ENCODE data around the gene ACOX3. TPM values are rescaled to one million over a fixed set of nuclear protein-coding genes. Genes with fewer than 3 reads are reported as not detected.
"Not testable (repeated sequence)": the region's sequence is repeated elsewhere in the genome, so short reads cannot be mapped to it uniquely, and the experiment has no call there.

ACOX3 gene
- polyA plus RNA-seq, 3 donors = 12.7 to 14.6 (median 13.7) TPM

DNA sequence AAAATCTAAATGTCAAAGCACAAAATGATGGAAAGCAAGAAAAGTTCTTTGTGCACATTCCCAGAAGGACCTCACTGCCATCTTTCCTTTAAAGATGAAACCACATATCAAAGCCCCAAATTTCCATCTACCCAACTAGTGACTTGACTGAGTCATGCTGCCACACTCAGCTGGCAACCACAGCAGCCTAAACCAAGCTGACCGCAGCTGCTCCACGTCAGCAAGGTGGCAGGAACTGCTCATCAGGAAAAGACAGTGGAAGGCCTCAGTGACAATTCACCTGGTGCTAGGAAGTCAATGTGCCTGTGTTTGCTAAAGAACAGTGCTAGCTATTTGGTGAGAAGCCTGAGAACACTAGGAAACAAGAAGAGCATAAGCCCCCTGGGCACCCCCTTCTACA is 26.1 kb downstream of the ACOX3 start:
- 82 to 96% (median 87%) methylated on average over 2 of the region's 2 CpGs for WGBS, 3 donors
- no peak overlapping the region for H3K27ac ChIP-seq (ENCODE audit: low read depth, low read length)

- H3K27ac ChIP-seq (ENCODE audit: low read depth, low read length) = no peak overlapping the region
- 87 to 96% (median 93%) methylated on average over 5 of the region's 5 CpGs for WGBS, 3 donors
Measured at GRCh38 chr4:8412288-8412687, 28.2 kb downstream of the ACOX3 start.

DNA sequence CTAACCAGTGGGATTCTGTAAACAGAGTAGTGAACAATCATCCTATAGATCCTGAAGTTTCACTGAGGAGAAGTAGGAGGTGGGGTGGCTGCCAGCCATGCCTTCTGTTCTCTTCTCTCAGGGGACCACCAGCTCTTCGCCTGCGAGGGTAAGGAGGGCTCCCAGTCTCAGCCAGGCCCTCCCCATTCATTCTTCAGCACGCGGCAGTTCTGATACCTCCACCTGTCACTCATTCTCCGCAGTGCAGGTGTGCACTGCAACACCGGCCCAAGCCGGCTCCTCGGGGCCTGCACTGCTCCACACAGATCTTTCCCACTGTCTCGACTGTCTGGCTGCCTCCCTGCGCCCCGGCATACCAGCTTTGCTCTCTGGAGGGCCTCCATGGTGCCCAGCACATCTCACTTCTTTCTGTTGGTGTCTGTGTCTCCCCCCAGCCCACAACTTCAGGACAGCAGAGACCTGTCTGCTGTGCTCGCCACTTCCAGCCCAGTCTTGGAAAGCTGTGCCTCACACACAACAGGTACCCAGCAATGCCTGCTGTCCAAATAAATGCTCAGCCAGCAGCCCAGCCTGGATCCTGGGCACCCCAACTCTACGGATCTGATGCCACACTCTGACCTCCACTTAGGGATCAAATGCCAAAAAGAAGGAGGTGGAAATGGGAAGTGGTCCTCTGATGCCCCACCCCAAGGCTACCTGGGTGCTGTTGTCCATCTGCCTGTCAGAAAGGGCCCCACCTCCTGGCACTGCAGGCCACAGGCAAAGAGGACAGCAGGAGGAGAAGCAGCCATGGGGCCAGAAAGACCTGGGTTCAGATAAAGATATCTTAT is 29.0 kb downstream of the ACOX3 start:
- H3K27ac ChIP-seq (ENCODE audit: low read depth, low read length) = no peak overlapping the region
- WGBS, 3 donors = 86 to 93% (median 89%) methylated on average over 13 of the region's 13 CpGs

DNA sequence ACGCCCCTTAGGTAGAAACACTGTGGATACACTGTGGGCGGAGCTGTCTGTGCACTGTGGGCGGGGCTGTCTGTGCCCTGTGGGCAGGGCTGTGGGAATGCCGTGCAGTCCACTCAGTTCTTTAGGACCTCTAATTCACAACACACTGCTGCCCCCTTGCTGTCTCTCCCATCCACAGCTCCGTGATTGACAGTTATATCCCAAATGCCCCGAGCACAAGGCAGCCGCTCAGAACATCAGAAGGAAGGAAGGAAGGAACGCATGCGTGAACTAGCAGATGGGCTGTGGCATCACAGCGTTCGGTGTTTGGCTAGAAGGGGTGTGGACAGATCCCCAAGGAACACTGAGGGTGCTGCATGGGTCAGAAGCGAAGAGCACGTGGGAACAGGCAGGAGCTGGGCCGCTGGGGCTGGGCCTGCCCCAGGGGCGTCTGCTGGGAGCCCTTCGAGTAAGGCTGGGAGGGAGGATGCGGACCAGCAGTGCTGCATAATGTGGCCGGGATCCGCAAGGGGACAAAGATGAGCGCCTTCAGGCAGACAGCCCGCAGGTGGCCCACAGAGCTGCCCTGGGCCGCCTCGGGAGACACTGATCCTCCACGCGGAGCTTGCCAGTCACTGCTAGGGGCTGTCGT is 29.8 kb downstream of the ACOX3 start:
- H3K27ac ChIP-seq (ENCODE audit: low read depth, low read length) = no peak overlapping the region

GRCh38 chr4:8410066-8410625 is 30.4 kb downstream of the ACOX3 start:
- 82 to 85% (median 83%) methylated on average over 9 of the region's 9 CpGs for WGBS, 3 donors

More for the DNA sequence above, 29.8 kb downstream of the ACOX3 start:
- 71 to 81% (median 75%) methylated on average over 24 to 26 of the region's 26 CpGs for WGBS, 3 donors

GRCh38 chr4:8409264-8410065 is 31.1 kb downstream of the ACOX3 start:
- no peak overlapping the region for H3K27ac ChIP-seq (ENCODE audit: low read depth, low read length)

More at GRCh38 chr4:8410066-8410625, 30.4 kb downstream of the ACOX3 start:
- no peak overlapping the region for H3K27ac ChIP-seq (ENCODE audit: low read depth, low read length)

DNA sequence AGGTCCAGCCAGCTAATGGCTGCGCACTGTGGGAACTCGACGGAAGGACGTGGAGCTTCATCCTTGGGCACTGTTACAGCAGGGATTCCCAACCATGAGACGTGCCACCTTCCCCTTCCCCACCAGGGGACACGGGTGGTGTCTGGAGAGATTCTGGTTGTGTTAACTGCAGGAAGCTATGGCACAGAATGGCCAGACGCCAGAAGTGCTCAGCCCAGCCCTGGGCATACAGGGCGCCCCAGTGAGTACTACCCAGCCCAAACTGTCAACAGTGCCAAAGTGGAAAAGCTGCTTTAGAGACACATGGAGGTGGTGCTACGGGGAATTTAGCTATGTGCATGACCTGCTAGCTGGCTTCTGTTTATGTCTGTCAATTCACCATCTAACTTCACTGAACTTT is 32.8 kb downstream of the ACOX3 start:
- no peak overlapping the region for H3K27ac ChIP-seq (ENCODE audit: low read depth, low read length)
- WGBS, 3 donors = 90 to 96% (median 94%) methylated on average over 9 of the region's 9 CpGs

More at GRCh38 chr4:8409264-8410065, 31.1 kb downstream of the ACOX3 start:
- 73 to 86% (median 76%) methylated on average over 17 of the region's 17 CpGs for WGBS, 3 donors

DNA sequence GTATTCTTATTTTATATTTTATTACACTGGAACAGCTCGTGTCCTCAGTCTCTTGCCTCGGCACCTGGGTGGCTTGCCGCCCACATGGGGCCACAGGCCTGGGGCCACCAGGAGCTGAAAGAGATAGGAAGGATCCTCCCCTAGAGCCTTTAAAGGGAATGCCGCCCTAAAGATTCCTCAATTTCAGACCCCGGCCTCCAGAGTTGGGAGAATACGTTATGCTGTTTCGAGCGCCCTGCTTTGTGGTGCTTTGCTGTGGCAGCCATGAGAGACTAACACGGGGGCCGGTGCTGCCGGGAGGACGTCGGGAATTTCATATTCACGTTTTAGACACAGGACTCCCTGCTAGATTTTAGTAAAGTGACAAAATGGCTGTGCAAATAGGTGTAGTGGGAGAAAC is 33.2 kb downstream of the ACOX3 start:
- no peak overlapping the region for H3K27ac ChIP-seq (ENCODE audit: low read depth, low read length)
- 96 to 99% (median 97%) methylated on average over 13 to 14 of the region's 14 CpGs for WGBS, 3 donors

DNA sequence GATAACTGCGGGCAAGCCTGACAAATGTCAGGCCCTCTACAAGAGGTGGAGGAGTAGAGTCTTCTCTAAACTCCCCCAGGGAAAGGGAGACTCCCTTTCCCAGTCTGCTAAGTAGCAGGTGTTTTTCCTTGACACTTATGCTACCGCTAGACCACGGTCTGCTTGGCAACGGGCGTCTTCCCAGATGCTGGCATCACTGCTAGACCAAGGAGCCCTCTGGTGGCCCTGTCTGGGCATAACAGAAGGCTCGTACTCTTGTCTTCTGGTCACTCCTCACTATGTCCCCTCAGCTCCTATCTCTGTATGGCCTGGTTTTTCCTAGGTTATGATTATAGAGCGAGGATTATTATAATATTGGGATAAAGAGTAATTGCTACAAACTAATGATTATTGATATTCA is 33.6 kb downstream of the ACOX3 start:
- H3K27ac ChIP-seq (ENCODE audit: low read depth, low read length) = not testable (repeated sequence)
- WGBS, 3 donors = 60 to 76% (median 73%) methylated on average over 6 to 7 of the region's 7 CpGs

- H3K27ac ChIP-seq (ENCODE audit: low read depth, low read length) = no peak overlapping the region
- 87 to 90% (median 88%) methylated on average over 9 of the region's 9 CpGs for WGBS, 3 donors
Measured at GRCh38 chr4:8405516-8405875, 35.0 kb downstream of the ACOX3 start.

- no peak overlapping the region for H3K27ac ChIP-seq (ENCODE audit: low read depth, low read length)
- WGBS, 3 donors = 81 to 88% (median 83%) methylated on average over 14 of the region's 14 CpGs
Measured at GRCh38 chr4:8404791-8405515, 35.6 kb downstream of the ACOX3 start.

- H3K27ac ChIP-seq (ENCODE audit: low read depth, low read length) = no peak overlapping the region
- 71 to 95% (median 77%) methylated on average over 13 of the region's 13 CpGs for WGBS, 3 donors
Measured at GRCh38 chr4:8403976-8404375, 36.5 kb downstream of the ACOX3 start.

GRCh38 chr4:8403173-8403753 is 37.3 kb downstream of the ACOX3 start:
- WGBS, 3 donors = 37 to 46% (median 45%) methylated on average over 12 of the region's 12 CpGs
- no peak overlapping the region for H3K27ac ChIP-seq (ENCODE audit: low read depth, low read length)

- 39 to 74% (median 44%) methylated on average over 14 of the region's 14 CpGs for WGBS, 3 donors
- H3K27ac ChIP-seq (ENCODE audit: low read depth, low read length) = no peak overlapping the region
Measured at GRCh38 chr4:8402640-8403039, 37.9 kb downstream of the ACOX3 start.

DNA sequence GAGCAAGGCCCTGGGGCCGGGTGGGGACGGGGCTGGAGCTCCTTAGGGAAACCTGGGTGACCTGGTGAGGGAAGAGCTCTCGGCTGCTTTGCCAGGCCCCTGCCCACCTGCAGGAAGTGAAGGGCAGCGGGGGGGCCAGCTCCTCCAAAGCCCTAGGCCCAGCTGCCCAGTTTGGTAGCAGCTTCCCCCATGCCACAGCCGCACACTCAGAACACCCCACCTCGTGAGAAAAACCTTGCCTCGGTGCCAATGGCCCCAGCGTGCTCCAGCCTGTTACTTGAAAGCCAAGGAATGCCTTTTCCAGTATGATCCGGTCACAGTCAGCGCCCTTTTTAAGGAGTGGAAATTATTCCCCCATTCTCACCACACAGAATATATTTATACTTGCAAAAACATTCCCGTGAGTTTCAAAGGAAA is 38.3 kb downstream of the ACOX3 start:
- WGBS, 3 donors = 52 to 86% (median 56%) methylated on average over 11 of the region's 11 CpGs
- no peak overlapping the region for H3K27ac ChIP-seq (ENCODE audit: low read depth, low read length)

DNA sequence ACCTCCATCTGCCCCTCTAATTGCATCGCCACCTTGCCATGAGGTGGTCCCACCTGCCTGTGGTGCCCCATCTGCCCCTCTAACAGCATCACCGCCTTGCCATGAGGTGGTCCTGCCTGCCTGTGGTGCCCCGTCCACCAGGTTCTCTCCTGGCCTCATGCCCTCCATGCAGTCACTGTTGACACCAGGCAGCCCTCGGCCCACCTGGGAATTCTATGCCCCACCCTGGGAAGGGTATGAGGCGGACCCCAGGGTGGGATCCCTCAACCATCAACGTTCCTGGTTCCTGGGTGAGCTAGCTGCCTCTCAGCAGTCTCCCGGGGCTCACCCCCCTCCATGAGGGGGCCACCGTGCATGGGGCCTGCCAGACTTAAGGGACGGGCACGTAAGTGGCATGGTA is 38.9 kb downstream of the ACOX3 start:
- H3K27ac ChIP-seq (ENCODE audit: low read depth, low read length) = no peak overlapping the region
- 88 to 92% (median 90%) methylated on average over 10 of the region's 10 CpGs for WGBS, 3 donors

DNA sequence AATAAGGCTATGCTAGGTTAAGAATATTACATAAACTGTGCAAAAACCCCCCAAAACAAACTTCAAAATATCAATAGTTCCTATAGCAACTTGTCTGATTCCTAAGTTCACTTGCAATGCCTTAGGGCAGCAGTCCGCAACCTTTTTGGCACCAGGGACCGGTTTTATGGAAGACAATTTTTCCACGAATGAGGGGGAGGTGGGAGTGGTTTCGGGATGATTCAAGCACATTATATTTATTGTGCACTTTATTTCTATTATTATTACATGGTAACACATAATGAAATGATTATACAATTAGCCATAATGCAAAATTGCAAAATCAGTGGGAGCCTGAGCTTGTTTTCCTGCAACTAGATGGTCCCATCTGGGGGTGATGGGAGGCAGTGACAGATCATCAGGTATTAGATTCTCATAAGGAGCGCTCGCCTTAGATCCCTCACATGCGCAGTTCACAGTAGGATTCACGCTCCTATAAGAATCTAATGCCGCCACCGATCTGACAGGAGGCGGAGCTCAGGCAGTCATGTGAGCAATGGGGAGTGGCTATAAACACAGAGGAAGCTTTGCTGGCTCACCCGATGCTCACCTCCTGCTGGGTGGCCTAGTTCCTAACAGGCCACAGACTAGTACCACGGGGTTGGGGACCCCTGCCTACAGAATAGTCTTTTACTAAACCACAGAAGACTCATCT is 39.7 kb downstream of the ACOX3 start:
- 80 to 92% (median 89%) methylated on average over 13 of the region's 13 CpGs for WGBS, 3 donors
- no peak overlapping the region for H3K27ac ChIP-seq (ENCODE audit: low read depth, low read length)
